CD4-positive, alpha-beta T cell (primary cell): ENCODE measurements around the gene EAF1. TPM values are rescaled to one million over a fixed set of nuclear protein-coding genes. Genes with fewer than 3 reads are reported as not detected.

Source experiments
- ATAC-seq: fragments of 200-7000 bp; cut with Tn5 transposase; one replicate; pipeline ENCODE4 v1.10.0; 2022; ENCODE audit warnings: mild to moderate bottlenecking; ENCODE audit not compliant: poor library complexity
- CTCF ChIA-PET: fragments of 350-600 bp; sonication (Branson Sonifier 250); formaldehyde crosslinking; loops from one replicate; lab custom pipeline; 2021; ENCODE audit warnings: antibody characterized with exemption, inconsistent platforms; lab: Charles Lee
- POLR2A ChIA-PET: fragments of 350-600 bp; sonication (Branson Sonifier 250); formaldehyde crosslinking; loops from one replicate; lab custom pipeline; 2021; ENCODE audit warnings: antibody characterized with exemption, inconsistent platforms; lab: Charles Lee
- DNase-seq, 14 experiments: peaks; one replicate each; pipeline ENCODE4 v3.0.0-alpha.2; 2013 to 2020; ENCODE audit warnings: mixed read lengths in 2 of 14
- H3K27ac ChIP-seq, 2 donors: one replicate each; pipeline versions ENCODE4 v1.5.1 to v1.7.0; 2013; ENCODE audit warnings: low read length in 2 of 2, low read depth in 1 of 2, mild to moderate bottlenecking in 1 of 2
- H3K27me3 ChIP-seq, 2 experiments: 1 replicate in 1 of 2; 2 replicates in 1 of 2; pipeline versions ENCODE4 v1.6.1 to v1.7.0; 2013; ENCODE audit warnings: low read length in 2 of 2, control low read depth in 1 of 2, mild to moderate bottlenecking in 1 of 2, moderate library complexity in 1 of 2; ENCODE audit not compliant: insufficient read depth in 2 of 2, control insufficient read depth in 1 of 2
- H3K36me3 ChIP-seq: one replicate; pipeline ENCODE4 v1.6.1; 2013; ENCODE audit warnings: low read length, control low read depth; ENCODE audit not compliant: insufficient read depth
- H3K4me1 ChIP-seq: one replicate; pipeline ENCODE4 v1.6.1; 2013; ENCODE audit warnings: low read length, control low read depth; ENCODE audit not compliant: insufficient read depth
- H3K4me3 ChIP-seq: one replicate; pipeline ENCODE4 v1.5.1; 2013; ENCODE audit warnings: mild to moderate bottlenecking, low read length, moderate library complexity
- H3K9me3 ChIP-seq, 2 experiments: 1 replicate in 1 of 2; 2 replicates in 1 of 2; pipeline versions ENCODE4 v1.6.1 to v1.7.0; 2013; ENCODE audit warnings: low read length in 2 of 2, mild to moderate bottlenecking in 2 of 2, control low read depth in 1 of 2, moderate library complexity in 1 of 2; ENCODE audit not compliant: control insufficient read depth in 1 of 2, insufficient read depth in 1 of 2
- H3K27ac Mint-ChIP-seq: one replicate; pipeline ENCODE4 v1.8.0; 2020; ENCODE audit warnings: mixed read lengths
- H3K27me3 Mint-ChIP-seq: one replicate; pipeline ENCODE4 v1.8.0; 2021; ENCODE audit warnings: mixed read lengths
- H3K36me3 Mint-ChIP-seq: one replicate; pipeline ENCODE4 v1.8.0; 2021; ENCODE audit warnings: low read depth, mixed read lengths
- H3K4me1 Mint-ChIP-seq: one replicate; pipeline ENCODE4 v1.8.0; 2021; ENCODE audit warnings: low read depth, mixed read lengths
- H3K4me3 Mint-ChIP-seq: one replicate; pipeline ENCODE4 v1.8.0; 2020; ENCODE audit warnings: mild to moderate bottlenecking, mixed read lengths
- H3K9me3 Mint-ChIP-seq: one replicate; pipeline ENCODE4 v1.8.0; 2020; ENCODE audit warnings: mixed read lengths
- CTCF ChIP-seq: fragments of 200-600 bp; IDR thresholded peaks from one replicate; pipeline ENCODE4 v1.8.0; 2022; ENCODE audit warnings: antibody characterized with exemption, mild to moderate bottlenecking
- intact Hi-C, 2 experiments: fragments of 100-400 bp; cut with DNase I in 1 of 2; cut with micrococcal nuclease in 1 of 2; formaldehyde crosslinking; loops; one replicate each; pipeline versions ENCODE4 v1.15.1 to v1.9.0; 2023 to 2025; cut with DNase I, micrococcal nuclease
- total RNA-seq, 174 experiments: library from RNA in 2 of 174; stranded (reverse) in 2 of 174; gene quantifications; one replicate each; pipeline ENCODE4 v1.2.3 and lab custom pipeline; 2021 to 2026

EAF1 gene
- total RNA-seq, 2 experiments from 2014 or later, result 31.7 to 34.9 TPM

GRCh38 chr3:15438983-15439382, 11.6 kb downstream of the EAF1 start:
- CTCF ChIA-PET, result interaction anchor here (0.8 kb wide), 1 partner anchor 107 kb away, joined by 3 read pairs; the partner anchor contains the start of gene SH3BP5
- DNase-seq (peak in 2 of 14 experiments; percentile 45 to 56), ATAC-seq (no peak)
- no peaks in the 10 kb centered on the region for H3K9me3 Mint-ChIP-seq
- H3K4me1 Mint-ChIP-seq, result no peaks in the 10 kb centered on the region
- H3K36me3 Mint-ChIP-seq, result peaks cover 96% of the 10 kb centered on the region
- POLR2A ChIA-PET, result no interaction called here
- H3K27me3 ChIP-seq, result no peaks in the 10 kb centered on the region
- peaks cover 4% of the 10 kb centered on the region for H3K4me1 ChIP-seq
- H3K9me3 ChIP-seq, result no peaks in the 10 kb centered on the region
- H3K4me3 ChIP-seq, result no peak overlapping the region
- H3K27ac ChIP-seq, result no peak overlapping the region
- TF ChIP-seq CTCF, result no peak
- H3K27me3 Mint-ChIP-seq, result no peaks in the 10 kb centered on the region
- peaks cover 91% of the 10 kb centered on the region for H3K36me3 ChIP-seq
- no peak overlapping the region for H3K4me3 Mint-ChIP-seq
- intact Hi-C loops, result loop anchor here in 1 of 2 experiments (5.0 to 10.0 kb wide), 3 partner anchors 116 to 774 kb away; no protein-coding TSS in a partner anchor
- H3K27ac Mint-ChIP-seq, result no peak overlapping the region

- H3K4me3 ChIP-seq, result no peak overlapping the region
- ChIA-PET CTCF (interaction anchor here (0.8 kb wide), 1 partner anchor 107 kb away, joined by 3 read pairs; the partner anchor contains the start of gene SH3BP5), POLR2A (no interaction called here)
- H3K27ac ChIP-seq, result no peak overlapping the region
- no peak for TF ChIP-seq CTCF
- no peak overlapping the region for H3K4me3 Mint-ChIP-seq
- H3K27me3 ChIP-seq, result no peaks in the 10 kb centered on the region
- ATAC-seq (no peak), DNase-seq (no peak)
- peaks cover 4% of the 10 kb centered on the region for H3K4me1 ChIP-seq
- peaks cover 94% of the 10 kb centered on the region for H3K36me3 Mint-ChIP-seq
- no peaks in the 10 kb centered on the region for H3K9me3 Mint-ChIP-seq
- no peak overlapping the region for H3K27ac Mint-ChIP-seq
- intact Hi-C loops, result loop anchor here in 1 of 2 experiments (5.0 to 10.0 kb wide), 3 partner anchors 115 to 775 kb away; no protein-coding TSS in a partner anchor
- H3K27me3 Mint-ChIP-seq, result no peaks in the 10 kb centered on the region
- peaks cover 88% of the 10 kb centered on the region for H3K36me3 ChIP-seq
- no peaks in the 10 kb centered on the region for H3K4me1 Mint-ChIP-seq
- H3K9me3 ChIP-seq, result no peaks in the 10 kb centered on the region
These were observed 12.1 kb downstream of the EAF1 start for GRCh38 chr3:15439476-15439875.

- intact Hi-C loops, result no loop called here
- H3K9me3 ChIP-seq, result no peaks in the 10 kb centered on the region
- POLR2A ChIA-PET, result no interaction called here
- Mint-ChIP-seq H3K4me3 (no peak overlapping the region), H3K9me3 (no peaks in the 10 kb centered on the region), H3K27me3 (no peaks in the 10 kb centered on the region), H3K4me1 (no peaks in the 10 kb centered on the region), H3K36me3 (peaks cover 82% of the 10 kb centered on the region), H3K27ac (peak overlapping the region; percentile 22)
- H3K4me3 ChIP-seq, result no peak overlapping the region
- H3K4me1 ChIP-seq, result peaks cover 4% of the 10 kb centered on the region
- TF ChIP-seq CTCF, result no peak
- peaks cover 74% of the 10 kb centered on the region for H3K36me3 ChIP-seq
- DNase-seq (peak in 2 of 14 experiments; percentile 35 to 47), ATAC-seq (no peak)
- H3K27me3 ChIP-seq, result no peaks in the 10 kb centered on the region
- no peak overlapping the region for H3K27ac ChIP-seq
- CTCF ChIA-PET, result no interaction called here
These were observed 13.5 kb downstream of the EAF1 start for GRCh38 chr3:15440891-15441290.
